ENCODE results near the gene RABEPK. TPM values are rescaled to one million over a fixed set of nuclear protein-coding genes. Genes with fewer than 3 reads are reported as not detected.
A peak's percentile ranks its signal among the peaks of the same experiment; 100 is the strongest.

The RABEPK gene, protein sequence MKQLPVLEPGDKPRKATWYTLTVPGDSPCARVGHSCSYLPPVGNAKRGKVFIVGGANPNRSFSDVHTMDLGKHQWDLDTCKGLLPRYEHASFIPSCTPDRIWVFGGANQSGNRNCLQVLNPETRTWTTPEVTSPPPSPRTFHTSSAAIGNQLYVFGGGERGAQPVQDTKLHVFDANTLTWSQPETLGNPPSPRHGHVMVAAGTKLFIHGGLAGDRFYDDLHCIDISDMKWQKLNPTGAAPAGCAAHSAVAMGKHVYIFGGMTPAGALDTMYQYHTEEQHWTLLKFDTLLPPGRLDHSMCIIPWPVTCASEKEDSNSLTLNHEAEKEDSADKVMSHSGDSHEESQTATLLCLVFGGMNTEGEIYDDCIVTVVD
- total RNA-seq (2012; rRNA removed) (49.7 and 59.7 TPM in 2 replicates), polyA plus RNA-seq (2012; rRNA removed) (43.9 and 44.6 TPM in 2 replicates), Bru-seq, nascent RNA (percentile 63 among the genes with signal in this experiment), BruChase-seq, experiment 1, labeled RNA remaining after a 6-hour chase (percentile 73 among the genes with signal in this experiment), BruChase-seq, experiment 2, labeled RNA remaining after a 2-hour chase (percentile 57 among the genes with signal in this experiment)
- polyA plus RNA-seq (2012; cell fraction: cytosol; rRNA removed): 33.0 and 37.2 TPM in 2 replicates
- 23.4 and 31.8 TPM in 2 replicates for polyA plus RNA-seq (2012; cell fraction: nucleus; rRNA removed; ENCODE audit: low replicate concordance)
- long read RNA-seq, transcript RABEPK-202 (8 exons, 1,504 nt): minor isoform, 10 of 37 reads
- long read RNA-seq, transcript RABEPK-204 (9 exons, 1,466 nt): major isoform, 12 of 37 reads
- long read RNA-seq, partial matches to known transcripts: 2 of 37 reads
- long read RNA-seq, other reads (novel, unspliced or antisense): 12 of 37 reads

DNA sequence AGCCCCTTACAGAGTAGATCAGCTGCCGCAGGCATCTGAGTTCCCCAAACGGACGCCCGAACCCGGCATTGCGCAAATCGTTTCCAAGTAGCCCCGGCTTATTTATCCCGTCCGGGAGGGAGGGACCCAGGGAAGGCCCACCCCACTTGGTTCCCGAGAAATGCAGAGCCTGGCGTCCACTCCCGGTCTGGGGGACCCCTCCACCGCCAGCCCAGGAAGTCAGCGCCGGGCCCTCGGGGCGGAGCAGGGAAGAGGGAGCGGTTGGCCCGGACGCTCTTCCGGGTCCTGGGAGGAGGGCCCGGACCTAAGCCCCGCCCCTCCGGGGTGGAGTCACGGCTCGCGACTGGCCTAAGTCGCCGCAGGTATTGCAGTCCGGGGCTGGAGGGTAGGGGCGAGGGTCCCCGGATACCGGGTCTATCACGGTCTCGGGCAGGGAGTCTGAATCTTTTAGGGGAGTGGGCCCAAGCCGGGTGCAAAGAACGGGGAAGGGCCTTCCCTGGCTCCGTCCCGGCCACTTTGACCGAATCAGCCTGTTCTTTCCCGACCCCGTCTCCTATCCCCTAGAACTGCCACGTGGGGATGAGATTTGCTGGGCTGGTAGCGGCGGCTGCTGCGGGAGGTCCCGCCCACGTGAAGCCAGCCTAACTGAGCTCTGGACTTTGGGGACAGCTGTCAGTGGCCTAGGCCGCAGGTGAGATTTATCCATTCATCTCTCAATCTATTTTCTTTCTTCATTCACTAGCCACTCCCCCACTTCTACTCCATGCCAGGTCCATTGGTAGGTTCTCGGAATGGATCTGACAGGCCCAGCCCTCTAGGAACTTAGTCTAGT is at the start of gene RABEPK:
RABEPK (plus strand) TSS at position 327 of the 832 bp plus-strand sequence. CDS start 2,472 bp downstream, outside the sequence.
- H3K18ac ChIP-seq (ENCODE audit: low read depth, low read length): no peak within 1 kb of the TSS; the same call in 1 of the 2 replicates
- in situ Hi-C loops (cut with MboI; ENCODE audit: low sequenced_read_pairs) (no loop called here), intact Hi-C loops (cut with micrococcal nuclease) (loop anchor here (2.0 kb wide), 2 partner anchors 32 to 260 kb away; partner anchors contain the start of gene GOLGA1), dilution Hi-C loops (cut with HindIII; ENCODE audit: low sequenced_read_pairs, unreplicated experiment) (no loop called here)
- H3K14ac ChIP-seq (replicated peaks; ENCODE audit: low read depth, low read length): peak within 1 kb of the TSS; percentile 88
- POLR2A ChIA-PET (ENCODE audit: unreplicated experiment): no interaction called here
- peak within 1 kb of the TSS; percentile 78; the same call in 1 of the 2 replicates for H2AK5ac ChIP-seq (ENCODE audit: low read depth, low read length)
- peak within 1 kb of the TSS; percentile 73; the same call in 1 of the 2 replicates for H2BK120ac ChIP-seq (ENCODE audit: low read depth, low read length)
- peak within 1 kb of the TSS; percentile 76 for H3K4me3 ChIP-seq (ENCODE audit: insufficient read depth, low read depth, low read length)
- DNase-seq (peak; percentile 93), ATAC-seq (ENCODE audit: low read depth) (peak; percentile 99)
- CTCF ChIA-PET: interaction anchor here (0.7 kb wide), 1 partner anchor 66 kb away, joined by 4 read pairs; no protein-coding TSS in a partner anchor
- H3K9me1 ChIP-seq (ENCODE audit: insufficient read depth, low read length): no peaks in the 10 kb centered on the region
- H4K5ac ChIP-seq (ENCODE audit: low read depth, low read length): peak within 1 kb of the TSS; percentile 50
- H4K20me1 ChIP-seq (ENCODE audit: insufficient read depth, low read length): no peaks in the 10 kb centered on the region
- H3K56ac ChIP-seq (ENCODE audit: extremely low read depth, insufficient read depth, low read length): peak within 1 kb of the TSS; percentile 45
- peak within 1 kb of the TSS; percentile 35 for H2BK5ac ChIP-seq (ENCODE audit: low read depth, low read length, poor library complexity, severe bottlenecking)
- H3K4me2 ChIP-seq (ENCODE audit: low read depth, low read length): peak within 1 kb of the TSS; percentile 82
- H3K27me3 ChIP-seq (ENCODE audit: control insufficient read depth, insufficient read depth, low read length): no peaks in the 10 kb centered on the region
- peaks cover 3% of the 10 kb centered on the region; the same call in 1 of the 2 replicates for H3K36me3 ChIP-seq (ENCODE audit: control insufficient read depth, insufficient read depth, low read length)
- peaks cover 8 to 14% of the 10 kb centered on the region in 2 experiments for H3K79me1 ChIP-seq (ENCODE audit: low read depth in 1 of 2, low read length in 2 of 2)
- peak within 1 kb of the TSS; percentile 70 for H3K27ac ChIP-seq (ENCODE audit: insufficient read depth, low read length)
- H2BK20ac ChIP-seq (ENCODE audit: low read depth, low read length): peak within 1 kb of the TSS; percentile 67; the same call in 1 of the 2 replicates
- peak within 1 kb of the TSS; percentile 97 for H2AFZ ChIP-seq (replicated peaks; ENCODE audit: low read length, poor library complexity)
- 0% methylated on average over 9 of the region's 51 CpGs; no CpG with 5 or more reads in 1 of the 2 experiments for WGBS, 2 experiments (ENCODE audit: extremely low coverage in 2 of 2, insufficient read length in 1 of 2)
- H4K91ac ChIP-seq (ENCODE audit: insufficient read depth, low read depth, low read length): peak within 1 kb of the TSS; percentile 64
- H3K23ac ChIP-seq (ENCODE audit: low read depth, low read length): peak within 1 kb of the TSS; percentile 76
- peak within 1 kb of the TSS; percentile 92 for H2AK9ac ChIP-seq (replicated peaks; ENCODE audit: low read depth, low read length, poor library complexity)
- peaks cover 2% of the 10 kb centered on the region; the same call in 1 of the 2 replicates for H3K4me1 ChIP-seq (ENCODE audit: control insufficient read depth, insufficient read depth, low read length)
- peak within 1 kb of the TSS; percentile 65 for H3K9ac ChIP-seq (ENCODE audit: low read depth, low read length)
- H3K4ac ChIP-seq (ENCODE audit: low read depth, low read length): peak within 1 kb of the TSS; percentile 83
- no TSS peak for BruUV-seq (replicated peaks)
- H4K8ac ChIP-seq (ENCODE audit: low read depth in 2 of 2, low read length in 2 of 2): peak within 1 kb of the TSS; percentile 38 to 91
- no peaks in the 10 kb centered on the region for H3K9me3 ChIP-seq (ENCODE audit: control insufficient read depth, insufficient read depth, low read length)
- H2BK15ac ChIP-seq (ENCODE audit: low read depth, low read length): no peak within 1 kb of the TSS; the same call in 2 of the 3 replicates
- no peak for TF ChIP-seq MAFK (IDR thresholded peaks at IDR 0.05; ENCODE audit: low read depth, low read length)
- no peak for TF ChIP-seq CTCF (conservative IDR thresholded peaks at IDR 0.05; ENCODE audit: low read depth, low read length)
- TF ChIP-seq NFE2L2 (IDR thresholded peaks at IDR 0.05; ENCODE audit: low read depth, low read length): no peak
- TF ChIP-seq ELK1 (IDR thresholded peaks at IDR 0.05; ENCODE audit: borderline replicate concordance, low read depth, low read length): no peak
- no peak for TF ChIP-seq SMC3 (IDR thresholded peaks at IDR 0.05; ENCODE audit: low read depth, low read length)
- no peak for TF ChIP-seq FOS (IDR thresholded peaks at IDR 0.05; ENCODE audit: low read depth, low read length)
- TF ChIP-seq CHD1 (IDR thresholded peaks at IDR 0.05; ENCODE audit: low read depth, low read length): no peak
- TF ChIP-seq RFX5 (IDR thresholded peaks at IDR 0.05; ENCODE audit: low read depth, low read length): no peak
- peak; percentile 53; the same call in 1 of the 2 replicates for TF ChIP-seq MAZ (IDR thresholded peaks at IDR 0.05; ENCODE audit: borderline replicate concordance, low read depth, low read length)
